OCI-LY7 (cell line): Measurements from ENCODE around the gene VTI1A.

Experiments used
- CTCF ChIP-seq: fragments of 200-600 bp; sonication (generic); conservative IDR thresholded peaks from 2 replicates; pipeline ENCODE4 v1.5.1; 2014; ENCODE audit warnings: mild to moderate bottlenecking, antibody characterized with exemption, low read length, moderate library complexity, mixed read lengths
- EZH2phosphoT487 ChIP-seq: fragments of 200-600 bp; sonication (generic); IDR thresholded peaks from 2 replicates; pipeline ENCODE4 v1.6.1; 2018; ENCODE audit warnings: low read depth, borderline replicate concordance, mild to moderate bottlenecking, mixed run types, antibody characterized with exemption, low read length, moderate library complexity, mixed read lengths

- TF ChIP-seq CTCF, result no peak
- no peak for TF ChIP-seq EZH2phosphoT487
These were observed 8.7 kb upstream of the VTI1A start for GRCh38 chr10:112438356-112438755.
